HepG2 (cell line): ENCODE data around the gene GPS1. TPM values are rescaled to one million over a fixed set of nuclear protein-coding genes. Genes with fewer than 3 reads are reported as not detected.

Experiments used
- ATRX ChIP-seq: sonication (generic); formaldehyde crosslinking; IDR thresholded peaks from 2 replicates; pipeline ENCODE4 v1.4.0; 2020; ENCODE audit warnings: missing genetic modification reagents, borderline replicate concordance
- CHD4 ChIP-seq: fragments of 200-600 bp; sonication (generic); IDR thresholded peaks from 2 replicates; pipeline ENCODE4 v1.7.0; 2017; ENCODE audit warnings: mild to moderate bottlenecking, low read length, borderline replicate concordance
- IKZF1 ChIP-seq: fragments of 450-650 bp; IDR thresholded peaks from 2 replicates; pipeline ENCODE4 v1.7.1; 2016
- MXI1 ChIP-seq: IDR thresholded peaks from 3 replicates; pipeline ENCODE4 v1.6.1; 2012; ENCODE audit warnings: low read depth, low read length, inconsistent platforms, borderline replicate concordance
- NFYB ChIP-seq: sonication (generic); formaldehyde crosslinking; IDR thresholded peaks from 2 replicates; pipeline ENCODE4 v1.4.0; 2020; ENCODE audit warnings: missing genetic modification reagents
- RFXANK ChIP-seq: IDR thresholded peaks from 2 replicates; pipeline ENCODE4 v1.6.1; 2016
- SAFB2 ChIP-seq: sonication (generic); formaldehyde crosslinking; IDR thresholded peaks from 2 replicates; pipeline ENCODE4 v1.5.1; 2020; ENCODE audit warnings: missing genetic modification reagents, low read depth, mild to moderate bottlenecking, borderline replicate concordance
- ZFP1 ChIP-seq: IDR thresholded peaks from 2 replicates; pipeline ENCODE4 v1.6.1; 2016
- ZFP36 ChIP-seq: fragments of 150-350 bp; IDR thresholded peaks from 2 replicates; pipeline ENCODE4 v1.6.1; 2018; ENCODE audit warnings: borderline replicate concordance, low read length, low read depth; ENCODE audit not compliant: partially characterized antibody
- ZFP90 ChIP-seq: sonication (generic); formaldehyde crosslinking; IDR thresholded peaks from 2 replicates; pipeline ENCODE4 v1.8.0; 2022; ENCODE audit warnings: missing genetic modification reagents, mild to moderate bottlenecking, inconsistent platforms, borderline replicate concordance
- ZFX ChIP-seq: sonication (generic); formaldehyde crosslinking; IDR thresholded peaks from 2 replicates; pipeline ENCODE4 v1.4.0; 2020; ENCODE audit warnings: mild to moderate bottlenecking, low read depth, missing genetic modification reagents, moderate library complexity
- ZNF10 ChIP-seq: sonication (generic); formaldehyde crosslinking; IDR thresholded peaks from 2 replicates; pipeline ENCODE4 v1.4.0; 2020; ENCODE audit warnings: mild to moderate bottlenecking, low read depth, missing genetic modification reagents, borderline replicate concordance
- ZNF160 ChIP-seq: sonication (generic); formaldehyde crosslinking; IDR thresholded peaks from 2 replicates; pipeline ENCODE4 v1.8.0; 2022; ENCODE audit warnings: mild to moderate bottlenecking, inconsistent platforms, missing genetic modification reagents
- ZNF232 ChIP-seq: sonication (generic); formaldehyde crosslinking; IDR thresholded peaks from 2 replicates; pipeline ENCODE4 v1.4.0; 2020; ENCODE audit warnings: missing genetic modification reagents, borderline replicate concordance
- ZNF280B ChIP-seq: sonication (generic); formaldehyde crosslinking; IDR thresholded peaks from 2 replicates; pipeline ENCODE4 v1.5.0; 2020; ENCODE audit warnings: missing genetic modification reagents, mild to moderate bottlenecking, borderline replicate concordance
- ZNF703 ChIP-seq: sonication (generic); formaldehyde crosslinking; IDR thresholded peaks from 2 replicates; pipeline ENCODE4 v1.5.1; 2020; ENCODE audit warnings: missing genetic modification reagents, mild to moderate bottlenecking, moderate library complexity, borderline replicate concordance
- ZNF737 ChIP-seq: sonication (generic); formaldehyde crosslinking; IDR thresholded peaks from 2 replicates; pipeline ENCODE4 v1.5.0; 2020; ENCODE audit warnings: missing genetic modification reagents, mild to moderate bottlenecking, borderline replicate concordance
- ZNF766 ChIP-seq: sonication (generic); formaldehyde crosslinking; IDR thresholded peaks from 2 replicates; pipeline ENCODE4 v1.5.0; 2020; ENCODE audit warnings: missing genetic modification reagents, borderline replicate concordance
- ZNF800 ChIP-seq: sonication (generic); formaldehyde crosslinking; IDR thresholded peaks from 2 replicates; pipeline ENCODE4 v1.4.0; 2020; ENCODE audit warnings: missing genetic modification reagents
- ZSCAN20 ChIP-seq: sonication (generic); formaldehyde crosslinking; IDR thresholded peaks from 2 replicates; pipeline ENCODE4 v1.4.0; 2020; ENCODE audit warnings: missing genetic modification reagents, mild to moderate bottlenecking, borderline replicate concordance
- polyA plus RNA-seq, 8 experiments: library from polyadenylated mRNA; depleted of rRNA in 3 of 8; stranded (reverse) in 7 of 8; unstranded in 1 of 8; fragments of >200 nt; fragmentation: Illumina TruSeq in 4 of 8; extraction: Trizol in 4 of 8; gene quantifications; 2 replicates each; pipeline versions ENCODE4 v1.2.1 to v1.2.3, GENCODE V29; 2011 to 2016; ENCODE audit warnings: low read depth in 4 of 8, missing spikeins in 1 of 8, mixed read lengths in 1 of 8; ENCODE audit not compliant: insufficient read depth in 1 of 8
- total RNA-seq, 5 experiments: library from RNA; depleted of rRNA; stranded (reverse); fragments of >200 nt; fragmentation: Illumina TruSeq; extraction: Trizol; gene quantifications; 2 replicates each; pipeline ENCODE4 v1.2.3, GENCODE V29; 2016; ENCODE audit warnings: low read depth in 1 of 5
- TF ChIP-seq, protein P1 (sequence below): sonication (generic); formaldehyde crosslinking; IDR thresholded peaks from 2 replicates; pipeline ENCODE4 v1.8.0; 2022; ENCODE audit warnings: mild to moderate bottlenecking, missing genetic modification reagents, borderline replicate concordance
- TF ChIP-seq, protein P2 (sequence below): fragments of 450-650 bp; IDR thresholded peaks from 2 replicates; pipeline ENCODE4 v1.6.1; 2017; ENCODE audit warnings: mild to moderate bottlenecking

The GPS1 gene
- total and polyA plus RNA-seq, 2 of the 13 experiments (the other 11 are each of a cell fraction or from before 2014, with no cell fraction given), result 124 to 128 TPM

DNA sequence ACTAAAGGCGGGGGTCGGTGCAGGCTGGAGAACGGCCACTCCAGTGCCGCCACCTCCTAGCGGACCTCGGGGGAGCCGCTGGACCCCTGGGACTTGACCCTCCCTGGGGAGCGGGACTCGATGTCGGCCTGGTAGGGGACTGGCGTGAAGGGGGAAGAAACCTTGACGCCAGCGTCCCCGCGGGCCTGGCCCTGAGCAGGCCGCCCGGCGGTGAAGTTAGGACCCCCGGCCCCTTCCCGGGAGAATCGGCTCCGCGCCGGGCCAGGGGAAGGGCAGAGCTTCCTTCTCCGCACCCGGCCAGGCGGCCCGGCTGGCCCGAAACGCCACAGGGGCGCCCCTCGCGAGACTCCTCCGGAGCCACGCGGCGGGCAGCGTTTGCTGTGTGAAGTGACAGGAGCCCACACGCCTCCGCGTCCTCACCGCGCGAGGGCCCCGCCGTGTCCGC, 13.5 kb downstream of the GPS1 start (continued):
- no peak for TF ChIP-seq ZFP36
- TF ChIP-seq ZFP90, result no peak
- TF ChIP-seq ZFX (CRISPR knock-in tag), result peak; percentile 58
- no peak for TF ChIP-seq MXI1
- TF ChIP-seq, protein P1, sequence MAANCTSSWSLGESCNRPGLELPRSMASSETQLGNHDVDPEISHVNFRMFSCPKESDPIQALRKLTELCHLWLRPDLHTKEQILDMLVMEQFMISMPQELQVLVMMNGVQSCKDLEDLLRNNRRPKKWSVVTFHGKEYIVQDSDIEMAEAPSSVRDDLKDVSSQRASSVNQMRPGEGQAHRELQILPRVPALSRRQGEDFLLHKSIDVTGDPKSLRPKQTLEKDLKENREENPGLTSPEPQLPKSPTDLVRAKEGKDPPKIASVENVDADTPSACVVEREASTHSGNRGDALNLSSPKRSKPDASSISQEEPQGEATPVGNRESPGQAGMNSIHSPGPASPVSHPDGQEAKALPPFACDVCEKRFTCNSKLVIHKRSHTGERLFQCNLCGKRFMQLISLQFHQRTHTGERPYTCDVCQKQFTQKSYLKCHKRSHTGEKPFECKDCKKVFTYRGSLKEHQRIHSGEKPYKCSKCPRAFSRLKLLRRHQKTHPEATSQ (CRISPR knock-in tag), result no peak
- no peak for TF ChIP-seq ZNF232 (CRISPR knock-in tag)
- TF ChIP-seq ATRX (CRISPR knock-in tag), result no peak
- 0 out of 2 replicates have a peak, but pooled peaks have one; percentile 13 for TF ChIP-seq ZNF10
- TF ChIP-seq SAFB2, result no peak
- TF ChIP-seq CHD4, result no peak
- no peak for TF ChIP-seq ZNF160 (CRISPR knock-in tag)
- no peak for TF ChIP-seq ZFP1 (CRISPR knock-in tag)
- TF ChIP-seq NFYB, result 0 out of 2 replicates have a peak, but pooled peaks have one; percentile 1
- no peak for TF ChIP-seq ZNF280B
- 0 out of 2 replicates have a peak, but pooled peaks have one; percentile 16 for TF ChIP-seq RFXANK
- TF ChIP-seq ZNF800 (CRISPR knock-in tag), result no peak
- no peak for TF ChIP-seq ZNF703 (CRISPR knock-in tag)
- TF ChIP-seq ZNF737 (CRISPR knock-in tag), result no peak
- TF ChIP-seq, protein P2, sequence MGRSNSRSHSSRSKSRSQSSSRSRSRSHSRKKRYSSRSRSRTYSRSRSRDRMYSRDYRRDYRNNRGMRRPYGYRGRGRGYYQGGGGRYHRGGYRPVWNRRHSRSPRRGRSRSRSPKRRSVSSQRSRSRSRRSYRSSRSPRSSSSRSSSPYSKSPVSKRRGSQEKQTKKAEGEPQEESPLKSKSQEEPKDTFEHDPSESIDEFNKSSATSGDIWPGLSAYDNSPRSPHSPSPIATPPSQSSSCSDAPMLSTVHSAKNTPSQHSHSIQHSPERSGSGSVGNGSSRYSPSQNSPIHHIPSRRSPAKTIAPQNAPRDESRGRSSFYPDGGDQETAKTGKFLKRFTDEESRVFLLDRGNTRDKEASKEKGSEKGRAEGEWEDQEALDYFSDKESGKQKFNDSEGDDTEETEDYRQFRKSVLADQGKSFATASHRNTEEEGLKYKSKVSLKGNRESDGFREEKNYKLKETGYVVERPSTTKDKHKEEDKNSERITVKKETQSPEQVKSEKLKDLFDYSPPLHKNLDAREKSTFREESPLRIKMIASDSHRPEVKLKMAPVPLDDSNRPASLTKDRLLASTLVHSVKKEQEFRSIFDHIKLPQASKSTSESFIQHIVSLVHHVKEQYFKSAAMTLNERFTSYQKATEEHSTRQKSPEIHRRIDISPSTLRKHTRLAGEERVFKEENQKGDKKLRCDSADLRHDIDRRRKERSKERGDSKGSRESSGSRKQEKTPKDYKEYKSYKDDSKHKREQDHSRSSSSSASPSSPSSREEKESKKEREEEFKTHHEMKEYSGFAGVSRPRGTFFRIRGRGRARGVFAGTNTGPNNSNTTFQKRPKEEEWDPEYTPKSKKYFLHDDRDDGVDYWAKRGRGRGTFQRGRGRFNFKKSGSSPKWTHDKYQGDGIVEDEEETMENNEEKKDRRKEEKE, result no peak
- TF ChIP-seq IKZF1, result no peak
- TF ChIP-seq ZNF766 (CRISPR knock-in tag), result no peak
- peak; percentile 66; the same call in 1 of the 2 replicates for TF ChIP-seq ZSCAN20
